HEK293 (cell line): ENCODE results near the gene CKAP2L.

ENCODE experiments used
- CTCF ChIA-PET: fragments of 350-600 bp; formaldehyde crosslinking; extraction: SDS; loops from one replicate; lab custom pipeline; 2021; ENCODE audit warnings: antibody characterized with exemption; lab: Yijun Ruan, JAX
- POLR2A ChIA-PET: fragments of 300-600 bp; formaldehyde crosslinking; extraction: SDS; loops from one replicate; lab custom pipeline; 2020; ENCODE audit warnings: antibody characterized with exemption, inconsistent platforms; lab: Yijun Ruan, JAX
- H3K27ac ChIP-seq: fragments of 200-500 bp; sonication (Bioruptor generic); 2 replicates; pipeline ENCODE4 v1.5.1; 2014; ENCODE audit warnings: low read depth, low read length, control low read depth, inconsistent platforms; ENCODE audit errors: extremely low read depth
- H3K36me3 ChIP-seq, 2 experiments: fragments of 200-500 bp in 1 of 2; sonication (Bioruptor generic) in 1 of 2; 1 replicate in 1 of 2; 2 replicates in 1 of 2; pipeline ENCODE4 v1.5.1; 2014 to 2017; ENCODE audit warnings: inconsistent platforms in 2 of 2, low read length in 2 of 2; ENCODE audit not compliant: control insufficient read depth in 2 of 2, insufficient read depth in 1 of 2
- H3K4me1 ChIP-seq: fragments of 200-500 bp; sonication (Bioruptor generic); 2 replicates; pipeline ENCODE4 v1.5.1; 2014; ENCODE audit warnings: mild to moderate bottlenecking, low read length, inconsistent platforms; ENCODE audit not compliant: control insufficient read depth, insufficient read depth
- H3K4me3 ChIP-seq: 2 replicates; pipeline ENCODE4 v1.5.1; 2011; ENCODE audit warnings: low read depth, mild to moderate bottlenecking, control low read depth, low read length, moderate library complexity
- H3K9me3 ChIP-seq: fragments of 200-500 bp; sonication (Bioruptor generic); 2 replicates; pipeline ENCODE4 v1.5.1; 2014; ENCODE audit warnings: low read depth, low read length, inconsistent platforms; ENCODE audit not compliant: control insufficient read depth, insufficient read depth
- AEBP2 ChIP-seq: fragments of 450-650 bp; formaldehyde crosslinking; IDR thresholded peaks from 2 replicates; pipeline ENCODE4 v1.5.1; 2016; ENCODE audit warnings: missing biosample characterization, missing genetic modification characterization, borderline replicate concordance
- EGR2 ChIP-seq: fragments of 450-650 bp; formaldehyde crosslinking; IDR thresholded peaks from 2 replicates; pipeline ENCODE4 v1.5.1; 2016; ENCODE audit warnings: low read depth, missing biosample characterization, missing genetic modification characterization
- GLI4 ChIP-seq: fragments of 450-650 bp; formaldehyde crosslinking; IDR thresholded peaks from 2 replicates; pipeline ENCODE4 v1.5.1; 2016; ENCODE audit warnings: missing biosample characterization, missing genetic modification characterization
- GLIS2 ChIP-seq: fragments of 450-650 bp; formaldehyde crosslinking; IDR thresholded peaks from 2 replicates; pipeline ENCODE4 v1.5.1; 2016; ENCODE audit warnings: missing biosample characterization, missing genetic modification characterization
- HOXA7 ChIP-seq: sonication (generic); formaldehyde crosslinking; IDR thresholded peaks from 2 replicates; pipeline ENCODE4 v1.8.1; 2022; ENCODE audit warnings: missing genetic modification reagents, borderline replicate concordance
- KLF16 ChIP-seq: fragments of 450-650 bp; formaldehyde crosslinking; IDR thresholded peaks from 2 replicates; pipeline ENCODE4 v1.5.1; 2017; ENCODE audit warnings: missing biosample characterization, missing genetic modification characterization
- MYNN ChIP-seq: fragments of 450-650 bp; formaldehyde crosslinking; IDR thresholded peaks from 2 replicates; pipeline ENCODE4 v1.5.1; 2016; ENCODE audit warnings: missing biosample characterization, missing genetic modification characterization, borderline replicate concordance
- OVOL3 ChIP-seq: fragments of 450-650 bp; formaldehyde crosslinking; IDR thresholded peaks from 2 replicates; pipeline ENCODE4 v1.5.1; 2016; ENCODE audit warnings: missing biosample characterization, missing genetic modification characterization
- SALL2 ChIP-seq: fragments of 450-650 bp; formaldehyde crosslinking; IDR thresholded peaks from 2 replicates; pipeline ENCODE4 v1.5.0; 2017; ENCODE audit warnings: missing biosample characterization, mild to moderate bottlenecking, missing genetic modification characterization, borderline replicate concordance
- SP3 ChIP-seq: fragments of 450-650 bp; formaldehyde crosslinking; IDR thresholded peaks from 2 replicates; pipeline ENCODE4 v1.5.1; 2016; ENCODE audit warnings: missing biosample characterization, missing genetic modification characterization
- YY2 ChIP-seq: fragments of 450-650 bp; formaldehyde crosslinking; IDR thresholded peaks from 2 replicates; pipeline ENCODE4 v1.5.1; 2016; ENCODE audit warnings: missing biosample characterization, missing genetic modification characterization
- ZBTB20 ChIP-seq: fragments of 450-650 bp; formaldehyde crosslinking; IDR thresholded peaks from 2 replicates; pipeline ENCODE4 v1.5.1; 2016; ENCODE audit warnings: missing biosample characterization, missing genetic modification characterization
- ZEB2 ChIP-seq: fragments of 450-650 bp; formaldehyde crosslinking; IDR thresholded peaks from 2 replicates; pipeline ENCODE4 v1.5.1; 2016; ENCODE audit warnings: missing biosample characterization, missing genetic modification characterization
- ZFHX2 ChIP-seq: fragments of 450-650 bp; formaldehyde crosslinking; conservative IDR thresholded peaks from 2 replicates; pipeline ENCODE4 v1.5.1; 2016; ENCODE audit warnings: missing biosample characterization, missing genetic modification characterization
- ZNF146 ChIP-seq: fragments of 450-650 bp; formaldehyde crosslinking; IDR thresholded peaks from 2 replicates; pipeline ENCODE4 v1.5.1; 2016; ENCODE audit warnings: missing biosample characterization, missing genetic modification characterization
- ZNF302 ChIP-seq: fragments of 450-650 bp; formaldehyde crosslinking; IDR thresholded peaks from 2 replicates; pipeline ENCODE4 v1.5.1; 2016; ENCODE audit warnings: missing biosample characterization, missing genetic modification characterization, low read depth
- ZNF350 ChIP-seq: fragments of 450-650 bp; formaldehyde crosslinking; IDR thresholded peaks from 2 replicates; pipeline ENCODE4 v1.5.0; 2017; ENCODE audit warnings: missing biosample characterization, mild to moderate bottlenecking, missing genetic modification characterization
- ZNF366 ChIP-seq: fragments of 450-650 bp; formaldehyde crosslinking; conservative IDR thresholded peaks from 2 replicates; pipeline ENCODE4 v1.5.1; 2016; ENCODE audit warnings: missing biosample characterization, missing genetic modification characterization
- ZNF394 ChIP-seq: fragments of 450-650 bp; formaldehyde crosslinking; IDR thresholded peaks from 2 replicates; pipeline ENCODE4 v1.5.1; 2016; ENCODE audit warnings: missing biosample characterization, missing genetic modification characterization, mild to moderate bottlenecking, moderate library complexity, borderline replicate concordance
- ZNF558 ChIP-seq: fragments of 450-650 bp; formaldehyde crosslinking; IDR thresholded peaks from 2 replicates; pipeline ENCODE4 v1.5.1; 2016; ENCODE audit warnings: missing biosample characterization, missing genetic modification characterization
- ZNF560 ChIP-seq: fragments of 450-650 bp; formaldehyde crosslinking; IDR thresholded peaks from 2 replicates; pipeline ENCODE4 v1.5.1; 2017; ENCODE audit warnings: missing biosample characterization, missing genetic modification characterization, borderline replicate concordance
- ZNF626 ChIP-seq: fragments of 450-650 bp; sonication (Bioruptor Pico); formaldehyde crosslinking; IDR thresholded peaks from 2 replicates; pipeline ENCODE4 v1.5.1; 2018; ENCODE audit warnings: missing biosample characterization, missing genetic modification characterization, inconsistent platforms
- ZNF639 ChIP-seq: fragments of 450-650 bp; formaldehyde crosslinking; IDR thresholded peaks from 2 replicates; pipeline ENCODE4 v1.5.1; 2016; ENCODE audit warnings: missing biosample characterization, missing genetic modification characterization
- ZNF658 ChIP-seq: fragments of 450-650 bp; formaldehyde crosslinking; IDR thresholded peaks from 2 replicates; pipeline ENCODE4; 2016; ENCODE audit warnings: missing biosample characterization, missing genetic modification characterization
- ZNF670 ChIP-seq: fragments of 450-650 bp; formaldehyde crosslinking; IDR thresholded peaks from 2 replicates; pipeline ENCODE4 v1.5.1; 2016; ENCODE audit warnings: missing biosample characterization, missing genetic modification characterization, low read depth
- ZNF677 ChIP-seq: fragments of 450-650 bp; IDR thresholded peaks from 2 replicates; pipeline ENCODE4 v1.5.0; 2018; ENCODE audit warnings: missing biosample characterization, mild to moderate bottlenecking, missing genetic modification characterization, moderate library complexity
- ZNF747 ChIP-seq: fragments of 450-650 bp; formaldehyde crosslinking; IDR thresholded peaks from 2 replicates; pipeline ENCODE4 v1.5.1; 2016; ENCODE audit warnings: missing biosample characterization, missing genetic modification characterization
- ZNF76 ChIP-seq: fragments of 450-650 bp; formaldehyde crosslinking; IDR thresholded peaks from 2 replicates; pipeline ENCODE4; 2016; ENCODE audit warnings: low read depth, missing biosample characterization, missing genetic modification characterization, borderline replicate concordance
- ZXDB ChIP-seq: fragments of 450-650 bp; formaldehyde crosslinking; IDR thresholded peaks from 2 replicates; pipeline ENCODE4 v1.5.1; 2016; ENCODE audit warnings: missing biosample characterization, missing genetic modification characterization
- TF ChIP-seq, protein P1 (sequence below): fragments of 450-650 bp; formaldehyde crosslinking; IDR thresholded peaks from 2 replicates; pipeline ENCODE4 v1.5.1; 2016; ENCODE audit warnings: missing biosample characterization, missing genetic modification characterization
- TF ChIP-seq, protein P2 (sequence below): fragments of 450-650 bp; formaldehyde crosslinking; IDR thresholded peaks from 2 replicates; pipeline ENCODE4 v1.5.1; 2017; ENCODE audit warnings: missing biosample characterization, missing genetic modification characterization

The CKAP2L gene

GRCh38 chr2:112693596-112693995 is 70.8 kb downstream of the CKAP2L start:
- no peaks in the 10 kb centered on the region for H3K36me3 ChIP-seq
- CTCF ChIA-PET: interaction anchor here (0.5 to 3.2 kb wide), 5 partner anchors 23 to 67 kb away, joined by 3 to 21 read pairs (median 5); no protein-coding TSS in a partner anchor
- no peak overlapping the region for H3K4me3 ChIP-seq
- no peaks in the 10 kb centered on the region for H3K4me1 ChIP-seq
- POLR2A ChIA-PET: no interaction called here
- TF ChIP-seq ZNF747 (no peak), ZNF146 (no peak), ZNF76 (tag by site-specific recombination) (no peak), ZNF350 (no peak), OVOL3 (tag by site-specific recombination) (no peak), ZNF302 (tag by site-specific recombination) (no peak), ZNF639 (tag by site-specific recombination) (no peak), ZNF658 (tag by site-specific recombination) (no peak), HOXA7 (CRISPR knock-in tag) (no peak), YY2 (tag by site-specific recombination) (no peak), EGR2 (tag by site-specific recombination) (no peak), ZNF558 (tag by site-specific recombination) (no peak), SP3 (no peak), ZXDB (tag by site-specific recombination) (no peak), KLF16 (tag by site-specific recombination) (no peak), AEBP2 (tag by site-specific recombination) (no peak), ZNF677 (no peak), ZEB2 (tag by site-specific recombination) (no peak), ZNF670 (tag by site-specific recombination) (no peak), ZNF626 (tag by site-specific recombination) (no peak)
- no peak overlapping the region for H3K27ac ChIP-seq
- H3K9me3 ChIP-seq: no peaks in the 10 kb centered on the region

- Histone ChIP-seq H3K27ac (no peak overlapping the region), H3K4me3 (no peak overlapping the region), H3K36me3 (no peaks in the 10 kb centered on the region), H3K9me3 (no peaks in the 10 kb centered on the region), H3K4me1 (no peaks in the 10 kb centered on the region)
- POLR2A ChIA-PET: interaction anchor here (0.9 to 1.3 kb wide), 4 partner anchors 46 to 109 kb away, joined by 3 to 6 read pairs (median 4); partner anchors contain the start of genes CHCHD5 and SLC20A1
- CTCF ChIA-PET: interaction anchor here (0.5 to 3.2 kb wide), 9 partner anchors 9 to 93 kb away, joined by 3 to 21 read pairs (median 4); no protein-coding TSS in a partner anchor
- TF ChIP-seq ZBTB20: no peak
- TF ChIP-seq ZNF366 (tag by site-specific recombination): no peak
- TF ChIP-seq MYNN (tag by site-specific recombination): no peak
- 0 out of 2 replicates have a peak, but pooled peaks have one; percentile 12 for TF ChIP-seq GLIS2
- TF ChIP-seq SALL2 (tag by site-specific recombination): no peak
- no peak for TF ChIP-seq ZNF560 (tag by site-specific recombination)
- TF ChIP-seq GLI4: 0 out of 2 replicates have a peak, but pooled peaks have one; percentile 39
- TF ChIP-seq, protein P1, sequence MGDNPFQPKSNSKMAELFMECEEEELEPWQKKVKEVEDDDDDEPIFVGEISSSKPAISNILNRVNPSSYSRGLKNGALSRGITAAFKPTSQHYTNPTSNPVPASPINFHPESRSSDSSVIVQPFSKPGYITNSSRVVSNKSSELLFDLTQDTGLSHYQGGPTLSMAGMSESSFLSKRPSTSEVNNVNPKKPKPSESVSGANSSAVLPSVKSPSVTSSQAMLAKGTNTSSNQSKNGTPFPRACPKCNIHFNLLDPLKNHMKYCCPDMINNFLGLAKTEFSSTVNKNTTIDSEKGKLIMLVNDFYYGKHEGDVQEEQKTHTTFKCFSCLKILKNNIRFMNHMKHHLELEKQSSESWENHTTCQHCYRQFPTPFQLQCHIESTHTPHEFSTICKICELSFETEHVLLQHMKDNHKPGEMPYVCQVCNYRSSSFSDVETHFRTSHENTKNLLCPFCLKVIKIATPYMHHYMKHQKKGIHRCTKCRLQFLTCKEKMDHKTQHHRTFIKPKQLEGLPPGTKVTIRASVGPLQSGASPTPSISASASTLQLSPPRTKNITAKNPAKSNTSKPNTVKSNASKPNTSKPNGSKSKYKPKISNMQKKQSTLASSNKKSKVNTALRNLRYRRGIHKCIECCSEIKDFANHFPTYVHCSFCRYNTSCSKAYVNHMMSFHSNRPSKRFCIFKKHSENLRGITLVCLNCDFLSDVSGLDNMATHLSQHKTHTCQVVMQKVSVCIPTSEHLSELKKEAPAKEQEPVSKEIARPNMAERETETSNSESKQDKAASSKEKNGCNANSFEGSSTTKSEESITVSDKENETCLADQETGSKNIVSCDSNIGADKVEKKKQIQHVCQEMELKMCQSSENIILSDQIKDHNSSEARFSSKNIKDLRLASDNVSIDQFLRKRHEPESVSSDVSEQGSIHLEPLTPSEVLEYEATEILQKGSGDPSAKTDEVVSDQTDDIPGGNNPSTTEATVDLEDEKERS (tag by site-specific recombination): no peak
- TF ChIP-seq, protein P2, sequence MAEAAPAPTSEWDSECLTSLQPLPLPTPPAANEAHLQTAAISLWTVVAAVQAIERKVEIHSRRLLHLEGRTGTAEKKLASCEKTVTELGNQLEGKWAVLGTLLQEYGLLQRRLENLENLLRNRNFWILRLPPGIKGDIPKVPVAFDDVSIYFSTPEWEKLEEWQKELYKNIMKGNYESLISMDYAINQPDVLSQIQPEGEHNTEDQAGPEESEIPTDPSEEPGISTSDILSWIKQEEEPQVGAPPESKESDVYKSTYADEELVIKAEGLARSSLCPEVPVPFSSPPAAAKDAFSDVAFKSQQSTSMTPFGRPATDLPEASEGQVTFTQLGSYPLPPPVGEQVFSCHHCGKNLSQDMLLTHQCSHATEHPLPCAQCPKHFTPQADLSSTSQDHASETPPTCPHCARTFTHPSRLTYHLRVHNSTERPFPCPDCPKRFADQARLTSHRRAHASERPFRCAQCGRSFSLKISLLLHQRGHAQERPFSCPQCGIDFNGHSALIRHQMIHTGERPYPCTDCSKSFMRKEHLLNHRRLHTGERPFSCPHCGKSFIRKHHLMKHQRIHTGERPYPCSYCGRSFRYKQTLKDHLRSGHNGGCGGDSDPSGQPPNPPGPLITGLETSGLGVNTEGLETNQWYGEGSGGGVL: 0 out of 2 replicates have a peak, but pooled peaks have one; percentile 6
- TF ChIP-seq ZNF394 (tag by site-specific recombination): peak; percentile 55; the same call in 1 of the 2 replicates
- peak; percentile 82 for TF ChIP-seq ZFHX2 (tag by site-specific recombination)
These were observed 71.5 kb downstream of the CKAP2L start for GRCh38 chr2:112692918-112693317.
